Neural cell (in vitro differentiated cells): ENCODE data around the gene NBEA. TPM values are rescaled to one million over a fixed set of nuclear protein-coding genes. Genes with fewer than 3 reads are reported as not detected.

Experiments
- H2AFZ ChIP-seq: fragments of 200-600, 300-800 bp; sonication (generic), shearing (Covaris generic); 2 replicates; pipeline ENCODE4 v1.6.0; 2014; ENCODE audit warnings: low read depth, mild to moderate bottlenecking, antibody characterized with exemption, low read length, moderate library complexity
- H3F3A ChIP-seq: fragments of 200-600 bp; shearing (Covaris generic); 2 replicates; pipeline ENCODE4 v1.6.1; 2016; ENCODE audit warnings: mild to moderate bottlenecking, moderate library complexity, mixed read lengths, antibody characterized with exemption, low read length; ENCODE audit not compliant: insufficient read depth, poor library complexity, severe bottlenecking
- H3K27ac ChIP-seq: fragments of 200-600, 300-800 bp; sonication (generic), shearing (Covaris generic); 2 replicates; pipeline ENCODE4 v1.5.1; 2014; ENCODE audit warnings: mild to moderate bottlenecking, low read length, moderate library complexity
- H3K27me3 ChIP-seq: fragments of 300-800, 200-600 bp; sonication (generic), shearing (Covaris generic); 2 replicates; pipeline ENCODE4 v1.6.0; 2014; ENCODE audit warnings: mild to moderate bottlenecking, low read depth, low read length, moderate library complexity; ENCODE audit not compliant: insufficient read depth
- H3K36me3 ChIP-seq: fragments of 300-800, 200-600 bp; sonication (generic), shearing (Covaris generic); 2 replicates; pipeline ENCODE4 v1.5.1; 2014; ENCODE audit warnings: mild to moderate bottlenecking, antibody characterized with exemption, low read length, moderate library complexity; ENCODE audit not compliant: insufficient read depth
- H3K4me2 ChIP-seq: fragments of 300-800, 200-600 bp; sonication (generic), shearing (Covaris generic); 2 replicates; pipeline ENCODE4 v1.6.0; 2014; ENCODE audit warnings: mild to moderate bottlenecking, low read length
- H3K4me3 ChIP-seq: fragments of 300-800, 200-600 bp; sonication (generic), shearing (Covaris generic); 2 replicates; pipeline ENCODE4 v1.5.1; 2014; ENCODE audit warnings: mild to moderate bottlenecking, low read length, moderate library complexity
- H3K79me2 ChIP-seq: fragments of 200-600 bp; shearing (Covaris generic); replicated peaks from 2 replicates; pipeline ENCODE4 v1.6.0; 2014; ENCODE audit warnings: mild to moderate bottlenecking, low read length, moderate library complexity; ENCODE audit not compliant: insufficient read depth
- H3K9ac ChIP-seq: fragments of 300-800, 200-600 bp; sonication (generic), shearing (Covaris generic); 2 replicates; pipeline ENCODE4 v1.6.1; 2016; ENCODE audit warnings: mild to moderate bottlenecking, low read length, mixed read lengths
- H3K9me2 ChIP-seq: fragments of 200-600 bp; shearing (Covaris generic); 2 replicates; pipeline ENCODE4 v1.6.1; 2016; ENCODE audit warnings: mild to moderate bottlenecking, low read length, mixed read lengths; ENCODE audit not compliant: insufficient read depth
- H3K9me3 ChIP-seq: fragments of 200-600, 300-800 bp; sonication (generic), shearing (Covaris generic); 2 replicates; pipeline ENCODE4 v1.6.1; 2016; ENCODE audit warnings: mild to moderate bottlenecking, mixed run types, low read length, moderate library complexity, mixed read lengths
- H4K20me1 ChIP-seq: fragments of 200-600 bp; shearing (Covaris generic); 2 replicates; pipeline ENCODE4 v1.6.1; 2016; ENCODE audit warnings: mild to moderate bottlenecking, mixed run types; ENCODE audit not compliant: insufficient read depth
- EP300 ChIP-seq: fragments of 450-650 bp; conservative IDR thresholded peaks from 2 replicates; pipeline ENCODE4 v1.6.1; 2014; ENCODE audit warnings: antibody characterized with exemption, mild to moderate bottlenecking, moderate library complexity; ENCODE audit not compliant: poor library complexity, severe bottlenecking
- EZH2 ChIP-seq: fragments of 200-600, 300-800 bp; shearing (Covaris generic), sonication (generic); IDR thresholded peaks from 2 replicates; pipeline ENCODE4 v1.6.1; 2014; ENCODE audit warnings: antibody characterized with exemption, low read length, borderline replicate concordance, mild to moderate bottlenecking; ENCODE audit not compliant: insufficient read depth, poor library complexity, severe bottlenecking
- MXI1 ChIP-seq: fragments of 450-650 bp; conservative IDR thresholded peaks from 2 replicates; pipeline ENCODE4 v1.6.1; 2014; ENCODE audit warnings: antibody characterized with exemption, mild to moderate bottlenecking; ENCODE audit not compliant: poor library complexity, severe bottlenecking
- POLR2AphosphoS5 ChIP-seq: IDR thresholded peaks from 2 replicates; pipeline ENCODE4 v1.6.1; 2012
- RAD21 ChIP-seq: fragments of 450-650 bp; conservative IDR thresholded peaks from 2 replicates; pipeline ENCODE4 v1.6.1; 2014; ENCODE audit warnings: antibody characterized with exemption, mild to moderate bottlenecking, moderate library complexity
- SMC3 ChIP-seq: fragments of 450-650 bp; conservative IDR thresholded peaks from 2 replicates; pipeline ENCODE4 v1.6.1; 2014; ENCODE audit warnings: antibody characterized with exemption, mild to moderate bottlenecking, moderate library complexity; ENCODE audit not compliant: poor library complexity
- TAF1 ChIP-seq: IDR thresholded peaks from 2 replicates; pipeline ENCODE4 v1.6.1; 2012; ENCODE audit warnings: low read depth
- polyA plus RNA-seq: library from polyadenylated mRNA; depleted of rRNA; stranded (reverse); fragments of >200 nt; gene quantifications from 2 replicates; pipeline ENCODE4 v1.2.3, GENCODE V29; 2014
- TF ChIP-seq, protein P1 (sequence below): IDR thresholded peaks from 2 replicates; pipeline ENCODE4 v1.6.1; 2012; ENCODE audit warnings: borderline replicate concordance
- TF ChIP-seq, protein P2 (sequence below): fragments of 450-650 bp; IDR thresholded peaks from 2 replicates; pipeline ENCODE4 v1.5.1; 2014; ENCODE audit warnings: antibody characterized with exemption, mild to moderate bottlenecking, moderate library complexity; ENCODE audit not compliant: poor library complexity, severe bottlenecking

NBEA gene
- polyA plus RNA-seq, 1 donor from 2014 or later: 55.8 TPM

DNA sequence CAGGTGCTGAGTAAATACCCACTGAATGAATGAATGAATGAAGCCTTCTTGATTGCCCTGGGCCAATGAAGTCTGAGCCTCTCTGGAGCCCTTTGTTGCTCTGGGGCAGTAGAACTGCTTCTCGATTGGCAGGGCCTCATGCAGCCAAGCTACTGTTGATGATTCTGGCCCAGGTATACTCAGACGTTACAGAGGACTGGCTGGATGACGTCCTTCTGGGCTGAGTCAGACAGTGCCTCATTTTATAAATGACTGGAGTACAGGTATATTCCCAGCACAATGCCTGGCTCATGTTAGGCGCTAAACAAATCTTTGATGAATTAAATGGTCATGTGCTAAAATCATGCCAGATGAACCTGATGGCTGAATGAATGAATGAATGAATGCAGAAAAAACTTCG lies 778.2 kb downstream of the NBEA start:
- H3K9ac ChIP-seq: no peak overlapping the region
- no peak overlapping the region for H3K4me3 ChIP-seq
- TF ChIP-seq EZH2 (no peak), SMC3 (no peak), RAD21 (no peak), EP300 (no peak), MXI1 (no peak), TAF1 (no peak), POLR2AphosphoS5 (no peak)
- TF ChIP-seq, protein P1, sequence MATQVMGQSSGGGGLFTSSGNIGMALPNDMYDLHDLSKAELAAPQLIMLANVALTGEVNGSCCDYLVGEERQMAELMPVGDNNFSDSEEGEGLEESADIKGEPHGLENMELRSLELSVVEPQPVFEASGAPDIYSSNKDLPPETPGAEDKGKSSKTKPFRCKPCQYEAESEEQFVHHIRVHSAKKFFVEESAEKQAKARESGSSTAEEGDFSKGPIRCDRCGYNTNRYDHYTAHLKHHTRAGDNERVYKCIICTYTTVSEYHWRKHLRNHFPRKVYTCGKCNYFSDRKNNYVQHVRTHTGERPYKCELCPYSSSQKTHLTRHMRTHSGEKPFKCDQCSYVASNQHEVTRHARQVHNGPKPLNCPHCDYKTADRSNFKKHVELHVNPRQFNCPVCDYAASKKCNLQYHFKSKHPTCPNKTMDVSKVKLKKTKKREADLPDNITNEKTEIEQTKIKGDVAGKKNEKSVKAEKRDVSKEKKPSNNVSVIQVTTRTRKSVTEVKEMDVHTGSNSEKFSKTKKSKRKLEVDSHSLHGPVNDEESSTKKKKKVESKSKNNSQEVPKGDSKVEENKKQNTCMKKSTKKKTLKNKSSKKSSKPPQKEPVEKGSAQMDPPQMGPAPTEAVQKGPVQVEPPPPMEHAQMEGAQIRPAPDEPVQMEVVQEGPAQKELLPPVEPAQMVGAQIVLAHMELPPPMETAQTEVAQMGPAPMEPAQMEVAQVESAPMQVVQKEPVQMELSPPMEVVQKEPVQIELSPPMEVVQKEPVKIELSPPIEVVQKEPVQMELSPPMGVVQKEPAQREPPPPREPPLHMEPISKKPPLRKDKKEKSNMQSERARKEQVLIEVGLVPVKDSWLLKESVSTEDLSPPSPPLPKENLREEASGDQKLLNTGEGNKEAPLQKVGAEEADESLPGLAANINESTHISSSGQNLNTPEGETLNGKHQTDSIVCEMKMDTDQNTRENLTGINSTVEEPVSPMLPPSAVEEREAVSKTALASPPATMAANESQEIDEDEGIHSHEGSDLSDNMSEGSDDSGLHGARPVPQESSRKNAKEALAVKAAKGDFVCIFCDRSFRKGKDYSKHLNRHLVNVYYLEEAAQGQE: no peak
- TF ChIP-seq, protein P2, sequence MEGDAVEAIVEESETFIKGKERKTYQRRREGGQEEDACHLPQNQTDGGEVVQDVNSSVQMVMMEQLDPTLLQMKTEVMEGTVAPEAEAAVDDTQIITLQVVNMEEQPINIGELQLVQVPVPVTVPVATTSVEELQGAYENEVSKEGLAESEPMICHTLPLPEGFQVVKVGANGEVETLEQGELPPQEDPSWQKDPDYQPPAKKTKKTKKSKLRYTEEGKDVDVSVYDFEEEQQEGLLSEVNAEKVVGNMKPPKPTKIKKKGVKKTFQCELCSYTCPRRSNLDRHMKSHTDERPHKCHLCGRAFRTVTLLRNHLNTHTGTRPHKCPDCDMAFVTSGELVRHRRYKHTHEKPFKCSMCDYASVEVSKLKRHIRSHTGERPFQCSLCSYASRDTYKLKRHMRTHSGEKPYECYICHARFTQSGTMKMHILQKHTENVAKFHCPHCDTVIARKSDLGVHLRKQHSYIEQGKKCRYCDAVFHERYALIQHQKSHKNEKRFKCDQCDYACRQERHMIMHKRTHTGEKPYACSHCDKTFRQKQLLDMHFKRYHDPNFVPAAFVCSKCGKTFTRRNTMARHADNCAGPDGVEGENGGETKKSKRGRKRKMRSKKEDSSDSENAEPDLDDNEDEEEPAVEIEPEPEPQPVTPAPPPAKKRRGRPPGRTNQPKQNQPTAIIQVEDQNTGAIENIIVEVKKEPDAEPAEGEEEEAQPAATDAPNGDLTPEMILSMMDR: no peak
- no peaks in the 10 kb centered on the region for H3K9me3 ChIP-seq
- no peak overlapping the region for H2AFZ ChIP-seq
- H3F3A ChIP-seq: no peaks in the 10 kb centered on the region
- H3K27me3 ChIP-seq: no peaks in the 10 kb centered on the region
- H3K4me2 ChIP-seq: no peak overlapping the region
- no peaks in the 10 kb centered on the region for H4K20me1 ChIP-seq
- no peaks in the 10 kb centered on the region for H3K9me2 ChIP-seq
- H3K36me3 ChIP-seq: no peaks in the 10 kb centered on the region
- no peaks in the 10 kb centered on the region for H3K79me2 ChIP-seq
- H3K27ac ChIP-seq: no peak overlapping the region

DNA sequence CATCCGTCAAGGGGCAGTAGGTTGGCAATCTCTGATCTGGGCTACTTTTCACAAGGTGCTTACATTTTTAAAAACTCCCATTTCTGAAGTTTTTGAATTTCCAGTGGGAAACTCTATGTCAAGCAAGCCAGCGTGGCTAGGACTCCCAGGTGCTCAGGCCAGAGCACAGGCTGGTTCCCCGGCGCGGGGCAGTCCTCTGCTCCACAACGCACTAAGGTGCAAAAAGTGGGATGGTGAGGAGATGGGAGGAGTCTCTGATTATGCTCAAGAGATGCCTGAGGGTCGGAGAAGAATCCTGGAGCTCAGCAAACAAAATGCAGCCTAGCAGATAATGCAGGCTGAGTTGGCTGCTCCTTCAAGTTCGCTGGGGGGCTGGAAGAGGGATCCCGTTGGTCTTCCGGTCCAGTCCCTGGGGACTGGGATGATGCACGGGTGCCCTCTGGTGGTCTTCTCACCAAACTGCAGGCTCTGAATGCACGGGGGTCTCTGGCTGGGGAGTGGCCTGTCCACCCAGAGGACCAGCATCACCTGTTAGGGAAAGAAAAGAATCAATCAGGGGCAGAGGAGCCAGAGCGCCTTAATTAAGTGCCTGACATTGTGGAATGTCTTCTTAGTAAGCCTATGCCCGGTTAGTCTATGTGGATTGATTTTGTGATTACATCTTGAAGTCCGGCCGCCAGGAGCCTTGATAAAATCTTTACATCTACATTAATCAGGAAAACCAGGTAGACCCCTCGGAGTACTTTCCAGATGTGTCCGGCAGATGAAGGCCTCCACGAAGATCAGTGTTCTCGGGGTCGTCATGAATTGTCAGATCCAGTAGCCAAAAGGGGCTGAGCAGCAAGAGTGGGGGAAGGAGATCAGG lies 778.9 kb downstream of the NBEA start:
- H4K20me1 ChIP-seq: no peaks in the 10 kb centered on the region
- TF ChIP-seq, protein P1: no peak
- no peak for TF ChIP-seq EP300
- no peak for TF ChIP-seq MXI1
- TF ChIP-seq RAD21: peak; percentile 82
- TF ChIP-seq, protein P2: peak; percentile 85
- TF ChIP-seq TAF1: no peak
- TF ChIP-seq SMC3: peak; percentile 80
- no peak for TF ChIP-seq EZH2
- TF ChIP-seq POLR2AphosphoS5: no peak
- H3K9me3 ChIP-seq: no peaks in the 10 kb centered on the region
- H3K36me3 ChIP-seq: no peaks in the 10 kb centered on the region
- no peaks in the 10 kb centered on the region for H3K9me2 ChIP-seq
- H3K4me2 ChIP-seq: no peak overlapping the region
- no peaks in the 10 kb centered on the region for H3K79me2 ChIP-seq
- H2AFZ ChIP-seq: no peak overlapping the region
- H3K27ac ChIP-seq: no peak overlapping the region
- H3K4me3 ChIP-seq: no peak overlapping the region
- H3F3A ChIP-seq: no peaks in the 10 kb centered on the region
- no peaks in the 10 kb centered on the region for H3K27me3 ChIP-seq
- no peak overlapping the region for H3K9ac ChIP-seq
